ENCODE data around the gene DIPK1A. TPM values are rescaled to one million over a fixed set of nuclear protein-coding genes. Genes with fewer than 3 reads are reported as not detected.

The DIPK1A gene
- total RNA-seq, 4 donors from 2014 or later = 9.1 to 27.2 (median 18.3) TPM

GRCh38 chr1:92960395-92961130, 699 bp downstream of the DIPK1A start:
- TF ChIP-seq CTCF (IDR thresholded peaks at IDR 0.05) = no peak
- peak; percentile 54 for ATAC-seq (ENCODE audit: low FRiP score)
- no peak for DNase-seq (ENCODE audit: low spot score)

- DNase-seq (ENCODE audit: low spot score) (no peak), ATAC-seq (ENCODE audit: low FRiP score) (no peak)
- no peak for TF ChIP-seq CTCF (IDR thresholded peaks at IDR 0.05)
These were observed 2.9 kb downstream of the DIPK1A start for GRCh38 chr1:92958203-92958970.

GRCh38 chr1:92957030-92957734, 4.1 kb downstream of the DIPK1A start:
- ATAC-seq (ENCODE audit: low FRiP score) (no peak), DNase-seq (ENCODE audit: low spot score) (no peak)
- TF ChIP-seq CTCF (IDR thresholded peaks at IDR 0.05) = no peak

GRCh38 chr1:92956254-92957029, 4.8 kb downstream of the DIPK1A start:
- TF ChIP-seq CTCF (IDR thresholded peaks at IDR 0.05) = no peak
- ATAC-seq (ENCODE audit: low FRiP score) = no peak

GRCh38 chr1:92953491-92953890, 7.8 kb downstream of the DIPK1A start:
- no peak for ATAC-seq (ENCODE audit: low FRiP score)

More at GRCh38 chr1:92956254-92957029, 4.8 kb downstream of the DIPK1A start:
- no peak for DNase-seq (ENCODE audit: low spot score)

More at GRCh38 chr1:92953491-92953890, 7.8 kb downstream of the DIPK1A start:
- no peak for TF ChIP-seq CTCF (IDR thresholded peaks at IDR 0.05)
- DNase-seq (ENCODE audit: low spot score) = no peak
